ENCODE results near the gene EFCAB12.

DNA sequence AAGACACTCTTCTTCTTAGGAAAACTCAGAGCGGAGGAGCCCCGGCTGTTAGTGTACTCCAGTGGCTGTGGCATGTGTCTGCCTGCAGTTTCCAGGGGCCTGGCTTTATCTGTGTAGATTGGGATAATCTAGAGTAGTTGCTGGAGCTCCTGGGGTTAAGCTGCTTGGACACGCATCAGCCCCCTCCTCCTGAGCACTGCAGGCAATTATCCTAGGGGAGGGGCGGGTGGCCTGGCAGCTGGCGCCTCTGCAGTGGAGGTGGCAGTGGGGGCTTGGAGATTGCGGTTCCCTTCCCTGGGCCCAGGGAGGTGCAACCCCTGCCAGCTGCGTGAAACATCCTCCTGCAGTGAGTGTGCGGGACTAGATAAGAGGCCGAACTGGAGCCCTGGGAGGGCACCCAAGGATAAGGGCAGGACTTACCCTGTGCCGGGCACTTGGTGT lies 68.2 kb downstream of the EFCAB12 start:
- TF ChIP-seq RNF2 (IDR thresholded peaks at IDR 0.05; ENCODE audit: borderline replicate concordance, low read depth) (no peak), CBX2 (IDR thresholded peaks at IDR 0.05; ENCODE audit: borderline replicate concordance, low read depth) (no peak), CBX8 (IDR thresholded peaks at IDR 0.05) (no peak), ELK1 (IDR thresholded peaks at IDR 0.05; ENCODE audit: low read depth, low read length) (no peak)
- TF ChIP-seq, protein P1, sequence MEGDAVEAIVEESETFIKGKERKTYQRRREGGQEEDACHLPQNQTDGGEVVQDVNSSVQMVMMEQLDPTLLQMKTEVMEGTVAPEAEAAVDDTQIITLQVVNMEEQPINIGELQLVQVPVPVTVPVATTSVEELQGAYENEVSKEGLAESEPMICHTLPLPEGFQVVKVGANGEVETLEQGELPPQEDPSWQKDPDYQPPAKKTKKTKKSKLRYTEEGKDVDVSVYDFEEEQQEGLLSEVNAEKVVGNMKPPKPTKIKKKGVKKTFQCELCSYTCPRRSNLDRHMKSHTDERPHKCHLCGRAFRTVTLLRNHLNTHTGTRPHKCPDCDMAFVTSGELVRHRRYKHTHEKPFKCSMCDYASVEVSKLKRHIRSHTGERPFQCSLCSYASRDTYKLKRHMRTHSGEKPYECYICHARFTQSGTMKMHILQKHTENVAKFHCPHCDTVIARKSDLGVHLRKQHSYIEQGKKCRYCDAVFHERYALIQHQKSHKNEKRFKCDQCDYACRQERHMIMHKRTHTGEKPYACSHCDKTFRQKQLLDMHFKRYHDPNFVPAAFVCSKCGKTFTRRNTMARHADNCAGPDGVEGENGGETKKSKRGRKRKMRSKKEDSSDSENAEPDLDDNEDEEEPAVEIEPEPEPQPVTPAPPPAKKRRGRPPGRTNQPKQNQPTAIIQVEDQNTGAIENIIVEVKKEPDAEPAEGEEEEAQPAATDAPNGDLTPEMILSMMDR (IDR thresholded peaks at IDR 0.05) = no peak
- TF ChIP-seq, protein P2, sequence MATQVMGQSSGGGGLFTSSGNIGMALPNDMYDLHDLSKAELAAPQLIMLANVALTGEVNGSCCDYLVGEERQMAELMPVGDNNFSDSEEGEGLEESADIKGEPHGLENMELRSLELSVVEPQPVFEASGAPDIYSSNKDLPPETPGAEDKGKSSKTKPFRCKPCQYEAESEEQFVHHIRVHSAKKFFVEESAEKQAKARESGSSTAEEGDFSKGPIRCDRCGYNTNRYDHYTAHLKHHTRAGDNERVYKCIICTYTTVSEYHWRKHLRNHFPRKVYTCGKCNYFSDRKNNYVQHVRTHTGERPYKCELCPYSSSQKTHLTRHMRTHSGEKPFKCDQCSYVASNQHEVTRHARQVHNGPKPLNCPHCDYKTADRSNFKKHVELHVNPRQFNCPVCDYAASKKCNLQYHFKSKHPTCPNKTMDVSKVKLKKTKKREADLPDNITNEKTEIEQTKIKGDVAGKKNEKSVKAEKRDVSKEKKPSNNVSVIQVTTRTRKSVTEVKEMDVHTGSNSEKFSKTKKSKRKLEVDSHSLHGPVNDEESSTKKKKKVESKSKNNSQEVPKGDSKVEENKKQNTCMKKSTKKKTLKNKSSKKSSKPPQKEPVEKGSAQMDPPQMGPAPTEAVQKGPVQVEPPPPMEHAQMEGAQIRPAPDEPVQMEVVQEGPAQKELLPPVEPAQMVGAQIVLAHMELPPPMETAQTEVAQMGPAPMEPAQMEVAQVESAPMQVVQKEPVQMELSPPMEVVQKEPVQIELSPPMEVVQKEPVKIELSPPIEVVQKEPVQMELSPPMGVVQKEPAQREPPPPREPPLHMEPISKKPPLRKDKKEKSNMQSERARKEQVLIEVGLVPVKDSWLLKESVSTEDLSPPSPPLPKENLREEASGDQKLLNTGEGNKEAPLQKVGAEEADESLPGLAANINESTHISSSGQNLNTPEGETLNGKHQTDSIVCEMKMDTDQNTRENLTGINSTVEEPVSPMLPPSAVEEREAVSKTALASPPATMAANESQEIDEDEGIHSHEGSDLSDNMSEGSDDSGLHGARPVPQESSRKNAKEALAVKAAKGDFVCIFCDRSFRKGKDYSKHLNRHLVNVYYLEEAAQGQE (IDR thresholded peaks at IDR 0.05) = no peak

Measured in A549 (cell line).